ENCODE data around the gene CFAP74.

DNA sequence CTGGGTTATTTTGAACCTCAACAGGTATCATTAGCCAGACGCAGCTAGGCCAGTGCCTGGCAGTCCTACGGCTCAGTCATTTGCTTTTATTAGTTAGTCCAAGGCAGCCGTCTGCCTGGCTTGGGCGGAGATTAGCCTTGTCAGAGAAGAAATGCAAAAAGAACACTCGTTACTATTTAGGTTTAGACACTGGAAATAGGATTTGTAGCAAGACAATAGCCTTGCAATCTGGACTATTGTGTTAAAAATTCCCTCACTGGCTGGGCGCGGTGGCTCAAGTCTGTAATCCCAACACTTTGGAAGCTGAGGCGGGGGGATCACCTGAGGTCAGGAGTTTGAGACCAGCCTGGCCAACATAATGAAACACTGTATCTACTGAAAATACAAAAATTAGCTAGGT, 35.7 kb upstream of the CFAP74 start:
- TF ChIP-seq, protein P1, sequence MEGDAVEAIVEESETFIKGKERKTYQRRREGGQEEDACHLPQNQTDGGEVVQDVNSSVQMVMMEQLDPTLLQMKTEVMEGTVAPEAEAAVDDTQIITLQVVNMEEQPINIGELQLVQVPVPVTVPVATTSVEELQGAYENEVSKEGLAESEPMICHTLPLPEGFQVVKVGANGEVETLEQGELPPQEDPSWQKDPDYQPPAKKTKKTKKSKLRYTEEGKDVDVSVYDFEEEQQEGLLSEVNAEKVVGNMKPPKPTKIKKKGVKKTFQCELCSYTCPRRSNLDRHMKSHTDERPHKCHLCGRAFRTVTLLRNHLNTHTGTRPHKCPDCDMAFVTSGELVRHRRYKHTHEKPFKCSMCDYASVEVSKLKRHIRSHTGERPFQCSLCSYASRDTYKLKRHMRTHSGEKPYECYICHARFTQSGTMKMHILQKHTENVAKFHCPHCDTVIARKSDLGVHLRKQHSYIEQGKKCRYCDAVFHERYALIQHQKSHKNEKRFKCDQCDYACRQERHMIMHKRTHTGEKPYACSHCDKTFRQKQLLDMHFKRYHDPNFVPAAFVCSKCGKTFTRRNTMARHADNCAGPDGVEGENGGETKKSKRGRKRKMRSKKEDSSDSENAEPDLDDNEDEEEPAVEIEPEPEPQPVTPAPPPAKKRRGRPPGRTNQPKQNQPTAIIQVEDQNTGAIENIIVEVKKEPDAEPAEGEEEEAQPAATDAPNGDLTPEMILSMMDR (IDR thresholded peaks at IDR 0.05; ENCODE audit: poor library complexity) = no peak
- TF ChIP-seq EZH2 (IDR thresholded peaks at IDR 0.05; ENCODE audit: borderline replicate concordance) (no peak), EZH2phosphoT487 (IDR thresholded peaks at IDR 0.05; ENCODE audit: low read depth, severe bottlenecking, unreplicated experiment) (no peak)
